ACC112 (cell line): Measurements from ENCODE around the gene RPLP2.
A peak's percentile ranks its signal among the peaks of the same experiment; 100 is the strongest.

ENCODE experiments used
- H2AFZ ChIP-seq: fragments of 200-600 bp; sonication (generic); one replicate; pipeline ENCODE4 v1.6.0; 2017; ENCODE audit warnings: antibody characterized with exemption, low read length; ENCODE audit not compliant: unreplicated experiment
- H3K27ac ChIP-seq: fragments of 200-600 bp; sonication (generic); 2 replicates; pipeline ENCODE4 v1.5.1; 2014; ENCODE audit warnings: low read depth, mild to moderate bottlenecking, antibody characterized with exemption, low read length, moderate library complexity
- H3K27me3 ChIP-seq: fragments of 200-600 bp; sonication (generic); 2 replicates; pipeline ENCODE4 v1.6.1; 2014; ENCODE audit warnings: mild to moderate bottlenecking, antibody characterized with exemption, low read length, moderate library complexity, mixed read lengths; ENCODE audit not compliant: insufficient read depth
- H3K36me3 ChIP-seq: fragments of 200-600 bp; sonication (generic); 2 replicates; pipeline ENCODE4 v1.6.1; 2016; ENCODE audit warnings: mild to moderate bottlenecking, antibody characterized with exemption, low read length, moderate library complexity, mixed read lengths; ENCODE audit not compliant: insufficient read depth
- H3K4me1 ChIP-seq: fragments of 200-600 bp; sonication (generic); one replicate; pipeline ENCODE4 v1.6.1; 2016; ENCODE audit warnings: low read length, mixed read lengths; ENCODE audit not compliant: insufficient read depth, unreplicated experiment, control insufficient read depth
- H3K4me3 ChIP-seq: fragments of 200-600 bp; sonication (generic); 2 replicates; pipeline ENCODE4 v1.5.1; 2014; ENCODE audit warnings: mild to moderate bottlenecking, low read depth, low read length
- H3K79me2 ChIP-seq: fragments of 200-600 bp; sonication (generic); one replicate; pipeline ENCODE4 v1.6.0; 2016; ENCODE audit warnings: low read length; ENCODE audit not compliant: control insufficient read depth, unreplicated experiment, insufficient read depth

The RPLP2 gene

GRCh38 chr11:793556-793955 is 16.2 kb upstream of the RPLP2 start:
- Histone ChIP-seq H3K4me3 (no peak overlapping the region), H3K36me3 (no peaks in the 10 kb centered on the region), H2AFZ (no peak overlapping the region), H3K27ac (no peak overlapping the region), H3K27me3 (no peaks in the 10 kb centered on the region), H3K79me2 (peaks cover 6% of the 10 kb centered on the region), H3K4me1 (peaks cover 8% of the 10 kb centered on the region)

GRCh38 chr11:794013-794765 is 15.6 kb upstream of the RPLP2 start:
- Histone ChIP-seq H3K4me3 (no peak overlapping the region), H3K79me2 (peaks cover 6% of the 10 kb centered on the region), H3K36me3 (no peaks in the 10 kb centered on the region), H3K27ac (no peak overlapping the region), H2AFZ (no peak overlapping the region), H3K4me1 (peaks cover 8% of the 10 kb centered on the region), H3K27me3 (no peaks in the 10 kb centered on the region)

GRCh38 chr11:794766-795633 is 14.8 kb upstream of the RPLP2 start:
- Histone ChIP-seq H3K4me3 (peak overlapping the region; percentile 86), H3K79me2 (peaks cover 6% of the 10 kb centered on the region), H3K27me3 (no peaks in the 10 kb centered on the region), H3K27ac (no peak overlapping the region), H3K36me3 (no peaks in the 10 kb centered on the region), H3K4me1 (peaks cover 8% of the 10 kb centered on the region), H2AFZ (no peak overlapping the region)

GRCh38 chr11:795634-796564 is 13.9 kb upstream of the RPLP2 start:
- no peaks in the 10 kb centered on the region for H3K27me3 ChIP-seq
- H3K4me1 ChIP-seq: peaks cover 8% of the 10 kb centered on the region
- H2AFZ ChIP-seq: no peak overlapping the region
- peaks cover 6% of the 10 kb centered on the region for H3K79me2 ChIP-seq
- peak overlapping the region; percentile 86 for H3K4me3 ChIP-seq
- H3K27ac ChIP-seq: peak overlapping the region; percentile 67
- H3K36me3 ChIP-seq: no peaks in the 10 kb centered on the region

- peak overlapping the region; percentile 67 for H3K27ac ChIP-seq
- no peaks in the 10 kb centered on the region for H3K36me3 ChIP-seq
- H2AFZ ChIP-seq: no peak overlapping the region
- H3K4me1 ChIP-seq: peaks cover 8% of the 10 kb centered on the region
- H3K4me3 ChIP-seq: peak overlapping the region; percentile 86
- no peaks in the 10 kb centered on the region for H3K27me3 ChIP-seq
- peaks cover 6% of the 10 kb centered on the region for H3K79me2 ChIP-seq
Observed at GRCh38 chr11:796565-797295, 13.0 kb upstream of the RPLP2 start.

GRCh38 chr11:797296-798092 is 12.3 kb upstream of the RPLP2 start:
- H3K4me1 ChIP-seq: peaks cover 8% of the 10 kb centered on the region
- H3K79me2 ChIP-seq: peaks cover 6% of the 10 kb centered on the region
- no peaks in the 10 kb centered on the region for H3K27me3 ChIP-seq
- H3K4me3 ChIP-seq: peak overlapping the region; percentile 86
- peak overlapping the region; percentile 32 for H2AFZ ChIP-seq
- no peaks in the 10 kb centered on the region for H3K36me3 ChIP-seq
- H3K27ac ChIP-seq: peak overlapping the region; percentile 67

GRCh38 chr11:798093-798713 is 11.6 kb upstream of the RPLP2 start, which contains the start of gene SLC25A22:
Gene SLC25A22, minus strand, starts transcription at chr11:798281. Its CDS starts 3,275 bp downstream, at chr11:795006.
- H3K79me2 ChIP-seq: peaks cover 6% of the 10 kb centered on the region

GRCh38 chr11:799641-800316 is 10.0 kb upstream of the RPLP2 start:
- peaks cover 14% of the 10 kb centered on the region for H3K4me1 ChIP-seq
- no peaks in the 10 kb centered on the region for H3K36me3 ChIP-seq
- no peak overlapping the region for H3K4me3 ChIP-seq
- no peaks in the 10 kb centered on the region for H3K27me3 ChIP-seq
- H3K27ac ChIP-seq: no peak overlapping the region
- H2AFZ ChIP-seq: no peak overlapping the region
- peaks cover 6% of the 10 kb centered on the region for H3K79me2 ChIP-seq

More at GRCh38 chr11:798093-798713, 11.6 kb upstream of the RPLP2 start, which contains the start of gene SLC25A22:
- peak within 1 kb of the TSS; percentile 32 for H2AFZ ChIP-seq
- no peaks in the 10 kb centered on the region for H3K36me3 ChIP-seq
- H3K4me1 ChIP-seq: peaks cover 8% of the 10 kb centered on the region
- H3K4me3 ChIP-seq: peak within 1 kb of the TSS; percentile 86
- no peaks in the 10 kb centered on the region for H3K27me3 ChIP-seq
- peak within 1 kb of the TSS; percentile 67 for H3K27ac ChIP-seq
